HEK293 (cell line): ENCODE results near the gene NAGLU.

Experiments
- GLI2 ChIP-seq: fragments of 450-650 bp; formaldehyde crosslinking; IDR thresholded peaks from 2 replicates; pipeline ENCODE4; 2017; ENCODE audit warnings: missing biosample characterization, missing genetic modification characterization, low read depth, borderline replicate concordance
- GLI4 ChIP-seq: fragments of 450-650 bp; formaldehyde crosslinking; IDR thresholded peaks from 2 replicates; pipeline ENCODE4 v1.5.1; 2016; ENCODE audit warnings: missing biosample characterization, missing genetic modification characterization
- HOXC10 ChIP-seq: sonication (generic); formaldehyde crosslinking; IDR thresholded peaks from 2 replicates; pipeline ENCODE4 v1.8.1; 2023; ENCODE audit warnings: mild to moderate bottlenecking, missing genetic modification reagents
- KLF10 ChIP-seq: fragments of 450-650 bp; IDR thresholded peaks from 2 replicates; pipeline ENCODE4 v1.5.1; 2018; ENCODE audit warnings: missing biosample characterization, mild to moderate bottlenecking, missing genetic modification characterization
- KLF17 ChIP-seq: fragments of 450-650 bp; formaldehyde crosslinking; IDR thresholded peaks from 2 replicates; pipeline ENCODE4 v1.5.1; 2016; ENCODE audit warnings: missing biosample characterization, missing genetic modification characterization
- KLF7 ChIP-seq: fragments of 450-650 bp; formaldehyde crosslinking; IDR thresholded peaks from 2 replicates; pipeline ENCODE4 v1.5.1; 2016; ENCODE audit warnings: missing biosample characterization, missing genetic modification characterization, borderline replicate concordance
- ZBTB21 ChIP-seq: fragments of 450-650 bp; formaldehyde crosslinking; IDR thresholded peaks from 2 replicates; pipeline ENCODE4 v1.5.1; 2017; ENCODE audit warnings: missing biosample characterization, missing genetic modification characterization
- ZBTB26 ChIP-seq: fragments of 450-650 bp; formaldehyde crosslinking; optimal IDR thresholded peaks from 2 replicates; pipeline ENCODE3; 2016; ENCODE audit warnings: missing biosample characterization, mild to moderate bottlenecking, missing genetic modification characterization
- ZFP3 ChIP-seq: fragments of 450-650 bp; formaldehyde crosslinking; IDR thresholded peaks from 2 replicates; pipeline ENCODE4 v1.5.1; 2016; ENCODE audit warnings: low read depth, missing biosample characterization, missing genetic modification characterization
- ZNF114 ChIP-seq: fragments of 450-650 bp; formaldehyde crosslinking; IDR thresholded peaks from 2 replicates; pipeline ENCODE4 v1.5.0; 2017; ENCODE audit warnings: missing biosample characterization, missing genetic modification characterization
- ZNF133 ChIP-seq: fragments of 450-650 bp; formaldehyde crosslinking; IDR thresholded peaks from 2 replicates; pipeline ENCODE4 v1.5.1; 2016; ENCODE audit warnings: missing biosample characterization, missing genetic modification characterization
- ZNF155 ChIP-seq: fragments of 450-650 bp; formaldehyde crosslinking; IDR thresholded peaks from 2 replicates; pipeline ENCODE4 v1.5.1; 2016; ENCODE audit warnings: missing biosample characterization, missing genetic modification characterization
- ZNF174 ChIP-seq: fragments of 450-650 bp; formaldehyde crosslinking; IDR thresholded peaks from 2 replicates; pipeline ENCODE4 v1.5.0; 2017; ENCODE audit warnings: missing biosample characterization, mild to moderate bottlenecking, missing genetic modification characterization
- ZNF248 ChIP-seq: fragments of 450-650 bp; formaldehyde crosslinking; IDR thresholded peaks from 2 replicates; pipeline ENCODE4 v1.5.1; 2017; ENCODE audit warnings: missing biosample characterization, missing genetic modification characterization
- ZNF280C ChIP-seq: fragments of 450-650 bp; formaldehyde crosslinking; IDR thresholded peaks from 2 replicates; pipeline ENCODE4 v1.5.1; 2016; ENCODE audit warnings: missing biosample characterization, missing genetic modification characterization
- ZNF302 ChIP-seq: fragments of 450-650 bp; formaldehyde crosslinking; IDR thresholded peaks from 2 replicates; pipeline ENCODE4 v1.5.1; 2016; ENCODE audit warnings: missing biosample characterization, missing genetic modification characterization, low read depth
- ZNF354C ChIP-seq: fragments of 450-650 bp; formaldehyde crosslinking; IDR thresholded peaks from 2 replicates; pipeline ENCODE4 v1.5.1; 2016; ENCODE audit warnings: missing biosample characterization, missing genetic modification characterization, low read depth, borderline replicate concordance
- ZNF488 ChIP-seq: fragments of 450-650 bp; formaldehyde crosslinking; IDR thresholded peaks from 2 replicates; pipeline ENCODE4 v1.5.1; 2016; ENCODE audit warnings: missing biosample characterization, missing genetic modification characterization
- ZNF501 ChIP-seq: fragments of 450-650 bp; formaldehyde crosslinking; IDR thresholded peaks from 2 replicates; pipeline ENCODE4 v1.5.1; 2016; ENCODE audit warnings: missing biosample characterization, missing genetic modification characterization
- ZNF529 ChIP-seq: fragments of 450-650 bp; formaldehyde crosslinking; IDR thresholded peaks from 2 replicates; pipeline ENCODE4 v1.5.1; 2017; ENCODE audit warnings: missing genetic modification characterization, missing biosample characterization; ENCODE audit not compliant: insufficient replicate concordance
- ZNF610 ChIP-seq: fragments of 450-650 bp; formaldehyde crosslinking; IDR thresholded peaks from 2 replicates; pipeline ENCODE4 v1.5.1; 2016; ENCODE audit warnings: missing biosample characterization, missing genetic modification characterization, borderline replicate concordance
- ZNF626 ChIP-seq: fragments of 450-650 bp; sonication (Bioruptor Pico); formaldehyde crosslinking; IDR thresholded peaks from 2 replicates; pipeline ENCODE4 v1.5.1; 2018; ENCODE audit warnings: missing biosample characterization, missing genetic modification characterization, inconsistent platforms
- ZNF747 ChIP-seq: fragments of 450-650 bp; formaldehyde crosslinking; IDR thresholded peaks from 2 replicates; pipeline ENCODE4 v1.5.1; 2016; ENCODE audit warnings: missing biosample characterization, missing genetic modification characterization
- ZNF843 ChIP-seq: fragments of 450-650 bp; formaldehyde crosslinking; IDR thresholded peaks from 2 replicates; pipeline ENCODE4 v1.5.1; 2016; ENCODE audit warnings: missing biosample characterization, missing genetic modification characterization
- ZSCAN30 ChIP-seq: fragments of 450-650 bp; IDR thresholded peaks from 2 replicates; pipeline ENCODE4 v1.5.1; 2018; ENCODE audit warnings: missing biosample characterization, mild to moderate bottlenecking, missing genetic modification characterization, moderate library complexity
- ZSCAN5A ChIP-seq: fragments of 450-650 bp; formaldehyde crosslinking; IDR thresholded peaks from 2 replicates; pipeline ENCODE4 v1.5.1; 2016; ENCODE audit warnings: missing biosample characterization, missing genetic modification characterization
- TF ChIP-seq, protein P1 (sequence below): IDR thresholded peaks from 2 replicates; pipeline ENCODE4 v1.6.1; 2011; ENCODE audit warnings: mild to moderate bottlenecking, low read depth, low read length, borderline replicate concordance
- TF ChIP-seq, protein P2 (sequence below): fragments of 450-650 bp; formaldehyde crosslinking; IDR thresholded peaks from 2 replicates; pipeline ENCODE4 v1.5.1; 2017; ENCODE audit warnings: missing biosample characterization, missing genetic modification characterization
- TF ChIP-seq, protein P3 (sequence below): fragments of 450-650 bp; formaldehyde crosslinking; IDR thresholded peaks from 2 replicates; pipeline ENCODE4 v1.5.1; 2016; ENCODE audit warnings: missing biosample characterization, missing genetic modification characterization

NAGLU gene

DNA sequence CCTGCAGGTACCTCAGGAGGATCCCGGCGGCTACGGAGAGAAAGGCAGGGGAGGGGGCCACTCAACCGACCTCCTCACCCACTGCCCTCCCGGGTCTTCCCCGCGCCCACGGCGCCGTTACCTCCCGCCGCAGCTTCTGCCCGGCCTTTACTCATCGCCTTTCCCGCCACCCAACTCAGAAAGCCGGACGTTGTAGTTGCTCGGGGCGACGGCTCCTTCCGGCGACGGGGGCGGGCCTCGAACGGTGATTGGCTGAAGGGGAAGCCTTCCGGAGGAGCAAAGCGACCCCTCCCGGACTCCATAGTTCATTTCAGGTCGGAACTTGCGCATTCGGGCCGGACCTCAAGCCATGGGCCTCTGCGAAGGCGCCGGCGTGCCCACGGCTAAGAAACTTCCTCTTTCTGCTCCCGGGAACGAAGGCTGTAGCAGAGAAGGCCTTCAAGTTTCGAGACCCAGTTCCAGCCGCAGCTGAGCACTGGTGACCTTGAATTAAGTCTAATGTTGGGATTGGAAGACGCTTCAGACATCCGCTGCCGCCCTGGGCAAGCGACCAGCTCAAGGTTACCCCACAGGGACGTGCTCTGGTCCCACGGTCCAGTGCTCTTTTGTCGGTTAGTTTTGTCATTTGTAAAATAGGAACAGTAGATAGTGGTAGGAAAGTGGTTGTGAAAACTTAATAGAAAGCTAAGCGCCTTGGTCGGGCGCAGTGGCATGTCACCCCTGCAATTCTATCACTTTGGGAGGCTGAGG, 41.7 kb downstream of the NAGLU start, which contains the start of gene PSMC3IP (continued):
- TF ChIP-seq ZNF248 (tag by site-specific recombination) (no peak), ZNF501 (tag by site-specific recombination) (peak; percentile 84; the same call in 1 of the 2 replicates), ZNF747 (no peak), ZSCAN5A (no peak), ZNF174 (tag by site-specific recombination) (no peak), ZNF302 (tag by site-specific recombination) (no peak), ZNF280C (tag by site-specific recombination) (no peak), KLF10 (tag by site-specific recombination) (no peak), ZNF843 (no peak; the same call in 1 of the 2 replicates), HOXC10 (CRISPR knock-in tag) (no peak), ZSCAN30 (tag by site-specific recombination) (0 out of 2 replicates have a peak, but pooled peaks have one; percentile 11), ZNF354C (no peak), ZNF133 (no peak), ZFP3 (tag by site-specific recombination) (no peak), GLI2 (tag by site-specific recombination) (no peak), ZNF114 (tag by site-specific recombination) (no peak), ZNF488 (tag by site-specific recombination) (no peak), KLF17 (no peak; the same call in none of the 2 replicates), ZNF155 (no peak), ZNF626 (tag by site-specific recombination) (no peak), ZBTB26 (peak; percentile 47), ZNF529 (tag by site-specific recombination) (no peak), ZNF610 (tag by site-specific recombination) (0 out of 2 replicates have a peak, but pooled peaks have one; percentile 45), ZBTB21 (no peak), KLF7 (tag by site-specific recombination) (no peak), GLI4 (tag by site-specific recombination) (no peak)
- TF ChIP-seq, protein P1, sequence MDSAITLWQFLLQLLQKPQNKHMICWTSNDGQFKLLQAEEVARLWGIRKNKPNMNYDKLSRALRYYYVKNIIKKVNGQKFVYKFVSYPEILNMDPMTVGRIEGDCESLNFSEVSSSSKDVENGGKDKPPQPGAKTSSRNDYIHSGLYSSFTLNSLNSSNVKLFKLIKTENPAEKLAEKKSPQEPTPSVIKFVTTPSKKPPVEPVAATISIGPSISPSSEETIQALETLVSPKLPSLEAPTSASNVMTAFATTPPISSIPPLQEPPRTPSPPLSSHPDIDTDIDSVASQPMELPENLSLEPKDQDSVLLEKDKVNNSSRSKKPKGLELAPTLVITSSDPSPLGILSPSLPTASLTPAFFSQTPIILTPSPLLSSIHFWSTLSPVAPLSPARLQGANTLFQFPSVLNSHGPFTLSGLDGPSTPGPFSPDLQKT = no peak
- TF ChIP-seq, protein P2, sequence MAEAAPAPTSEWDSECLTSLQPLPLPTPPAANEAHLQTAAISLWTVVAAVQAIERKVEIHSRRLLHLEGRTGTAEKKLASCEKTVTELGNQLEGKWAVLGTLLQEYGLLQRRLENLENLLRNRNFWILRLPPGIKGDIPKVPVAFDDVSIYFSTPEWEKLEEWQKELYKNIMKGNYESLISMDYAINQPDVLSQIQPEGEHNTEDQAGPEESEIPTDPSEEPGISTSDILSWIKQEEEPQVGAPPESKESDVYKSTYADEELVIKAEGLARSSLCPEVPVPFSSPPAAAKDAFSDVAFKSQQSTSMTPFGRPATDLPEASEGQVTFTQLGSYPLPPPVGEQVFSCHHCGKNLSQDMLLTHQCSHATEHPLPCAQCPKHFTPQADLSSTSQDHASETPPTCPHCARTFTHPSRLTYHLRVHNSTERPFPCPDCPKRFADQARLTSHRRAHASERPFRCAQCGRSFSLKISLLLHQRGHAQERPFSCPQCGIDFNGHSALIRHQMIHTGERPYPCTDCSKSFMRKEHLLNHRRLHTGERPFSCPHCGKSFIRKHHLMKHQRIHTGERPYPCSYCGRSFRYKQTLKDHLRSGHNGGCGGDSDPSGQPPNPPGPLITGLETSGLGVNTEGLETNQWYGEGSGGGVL = no peak
- TF ChIP-seq, protein P3, sequence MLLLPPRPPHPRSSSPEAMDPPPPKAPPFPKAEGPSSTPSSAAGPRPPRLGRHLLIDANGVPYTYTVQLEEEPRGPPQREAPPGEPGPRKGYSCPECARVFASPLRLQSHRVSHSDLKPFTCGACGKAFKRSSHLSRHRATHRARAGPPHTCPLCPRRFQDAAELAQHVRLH (tag by site-specific recombination) = no peak
